ENCODE measurements around the gene ZNF467.

ZNF467 gene

DNA sequence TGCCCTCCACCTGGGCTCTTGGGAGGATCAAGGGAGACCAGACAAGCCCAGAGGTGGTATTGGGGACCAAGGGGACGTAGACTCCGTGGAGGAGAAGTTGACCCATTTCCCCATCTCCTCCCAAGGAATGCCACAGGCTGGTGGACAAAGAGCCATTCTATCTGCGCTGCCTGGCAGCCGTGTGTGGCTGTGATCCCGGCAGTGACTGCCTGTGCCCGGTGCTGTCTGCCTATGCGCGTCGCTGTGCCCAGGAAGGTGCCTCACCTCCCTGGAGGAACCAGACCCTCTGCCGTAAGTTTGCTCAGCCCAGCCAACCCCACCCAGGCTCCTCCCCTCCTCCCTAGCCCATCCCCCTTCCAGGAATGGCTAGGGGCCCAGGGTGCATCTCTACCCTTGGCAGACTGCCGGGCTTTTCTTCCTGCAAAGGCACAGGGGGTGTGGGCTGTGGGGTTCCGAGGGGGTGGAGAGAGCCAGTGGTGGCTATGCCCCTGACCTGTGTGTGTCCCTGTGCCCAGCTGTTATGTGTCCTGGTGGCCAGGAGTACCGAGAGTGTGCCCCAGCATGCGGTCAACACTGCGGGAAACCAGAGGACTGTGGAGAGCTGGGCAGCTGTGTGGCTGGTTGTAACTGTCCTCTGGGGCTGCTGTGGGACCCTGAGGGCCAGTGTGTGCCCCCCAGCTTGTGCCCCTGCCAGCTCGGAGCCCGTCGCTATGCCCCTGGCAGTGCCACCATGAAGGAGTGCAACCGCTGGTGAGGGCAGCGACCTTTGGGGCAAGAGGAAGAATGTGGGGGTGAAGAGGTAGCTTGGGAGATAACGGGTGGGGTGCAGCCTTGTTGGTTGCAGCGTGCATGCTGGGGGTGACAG, 10.2 kb upstream of the ZNF467 start:
- no peak overlapping the region for H3K27ac ChIP-seq (ENCODE audit: low read length)
- no peak overlapping the region for H3K4me2 ChIP-seq (ENCODE audit: insufficient read depth, low read length)
- no peaks in the 10 kb centered on the region for H3K4me1 ChIP-seq (ENCODE audit: insufficient read depth, low read length)
- no peak overlapping the region for H3K9ac ChIP-seq (ENCODE audit: low read depth, low read length)
- H3K36me3 ChIP-seq (ENCODE audit: insufficient read depth, low read length): no peaks in the 10 kb centered on the region
- no peak overlapping the region for H3K4me3 ChIP-seq (ENCODE audit: low read depth in 1 of 2, low read length in 2 of 2)
- ATAC-seq (ENCODE audit: insufficient read depth, low read depth): no peak
- no peak overlapping the region for H2AFZ ChIP-seq (ENCODE audit: low read depth, low read length)
- TF ChIP-seq EZH2 (IDR thresholded peaks at IDR 0.05; ENCODE audit: borderline replicate concordance, low read depth, low read length, severe bottlenecking): no peak
- TF ChIP-seq, protein P1, sequence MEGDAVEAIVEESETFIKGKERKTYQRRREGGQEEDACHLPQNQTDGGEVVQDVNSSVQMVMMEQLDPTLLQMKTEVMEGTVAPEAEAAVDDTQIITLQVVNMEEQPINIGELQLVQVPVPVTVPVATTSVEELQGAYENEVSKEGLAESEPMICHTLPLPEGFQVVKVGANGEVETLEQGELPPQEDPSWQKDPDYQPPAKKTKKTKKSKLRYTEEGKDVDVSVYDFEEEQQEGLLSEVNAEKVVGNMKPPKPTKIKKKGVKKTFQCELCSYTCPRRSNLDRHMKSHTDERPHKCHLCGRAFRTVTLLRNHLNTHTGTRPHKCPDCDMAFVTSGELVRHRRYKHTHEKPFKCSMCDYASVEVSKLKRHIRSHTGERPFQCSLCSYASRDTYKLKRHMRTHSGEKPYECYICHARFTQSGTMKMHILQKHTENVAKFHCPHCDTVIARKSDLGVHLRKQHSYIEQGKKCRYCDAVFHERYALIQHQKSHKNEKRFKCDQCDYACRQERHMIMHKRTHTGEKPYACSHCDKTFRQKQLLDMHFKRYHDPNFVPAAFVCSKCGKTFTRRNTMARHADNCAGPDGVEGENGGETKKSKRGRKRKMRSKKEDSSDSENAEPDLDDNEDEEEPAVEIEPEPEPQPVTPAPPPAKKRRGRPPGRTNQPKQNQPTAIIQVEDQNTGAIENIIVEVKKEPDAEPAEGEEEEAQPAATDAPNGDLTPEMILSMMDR (IDR thresholded peaks at IDR 0.05; ENCODE audit: borderline replicate concordance, extremely low read depth, low read length, poor library complexity, severe bottlenecking): no peak
- H3K79me2 ChIP-seq (ENCODE audit: insufficient read depth, low read length): no peaks in the 10 kb centered on the region
- no peaks in the 10 kb centered on the region for H3K9me3 ChIP-seq (ENCODE audit: insufficient read depth, low read length, severe bottlenecking)
- no peaks in the 10 kb centered on the region for H3K27me3 ChIP-seq (ENCODE audit: insufficient read depth, low read length, poor library complexity)
- no peaks in the 10 kb centered on the region for H4K20me1 ChIP-seq (ENCODE audit: insufficient read depth, low read length)
- DNase-seq: no peak

DNA sequence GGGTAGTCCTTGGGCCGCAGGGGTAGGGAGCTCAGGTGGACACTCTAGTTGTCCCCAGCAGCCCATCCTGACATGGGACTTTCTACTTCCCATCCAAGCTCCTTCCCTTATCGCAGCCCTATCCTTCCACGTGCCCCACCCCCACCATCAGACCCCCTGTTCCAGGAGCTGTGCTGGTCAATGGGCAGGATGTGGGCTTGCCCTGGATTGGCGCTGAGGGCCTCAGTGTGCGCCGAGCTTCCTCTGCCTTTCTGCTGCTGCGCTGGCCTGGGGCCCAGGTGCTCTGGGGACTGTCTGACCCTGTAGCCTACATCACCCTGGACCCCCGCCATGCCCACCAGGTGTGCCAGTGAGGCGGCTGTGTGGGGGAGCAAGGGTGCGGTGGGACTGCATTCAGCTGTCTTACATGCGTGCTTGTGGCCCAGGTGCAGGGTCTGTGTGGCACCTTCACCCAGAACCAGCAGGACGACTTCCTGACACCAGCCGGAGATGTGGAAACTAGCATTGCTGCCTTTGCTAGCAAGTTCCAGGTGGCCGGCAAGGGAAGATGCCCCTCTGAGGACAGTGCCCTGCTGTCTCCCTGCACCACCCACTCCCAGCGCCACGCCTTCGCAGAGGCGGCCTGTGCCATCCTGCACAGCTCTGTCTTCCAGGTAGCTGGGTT, 9.4 kb upstream of the ZNF467 start:
- DNase-seq (no peak), ATAC-seq (ENCODE audit: insufficient read depth, low read depth) (0 out of 3 replicates have a peak, but pooled peaks have one; percentile 6)
- no peaks in the 10 kb centered on the region for H4K20me1 ChIP-seq (ENCODE audit: insufficient read depth, low read length)
- no peaks in the 10 kb centered on the region for H3K36me3 ChIP-seq (ENCODE audit: insufficient read depth, low read length)
- TF ChIP-seq, protein P1 (IDR thresholded peaks at IDR 0.05; ENCODE audit: borderline replicate concordance, extremely low read depth, low read length, poor library complexity, severe bottlenecking): no peak
- TF ChIP-seq EZH2 (IDR thresholded peaks at IDR 0.05; ENCODE audit: borderline replicate concordance, low read depth, low read length, severe bottlenecking): no peak
- H3K9ac ChIP-seq (ENCODE audit: low read depth, low read length): no peak overlapping the region
- no peak overlapping the region for H3K4me2 ChIP-seq (ENCODE audit: insufficient read depth, low read length)
- no peak overlapping the region for H2AFZ ChIP-seq (ENCODE audit: low read depth, low read length)
- H3K27ac ChIP-seq (ENCODE audit: low read length): no peak overlapping the region
- no peaks in the 10 kb centered on the region for H3K27me3 ChIP-seq (ENCODE audit: insufficient read depth, low read length, poor library complexity)
- no peaks in the 10 kb centered on the region for H3K79me2 ChIP-seq (ENCODE audit: insufficient read depth, low read length)
- H3K4me1 ChIP-seq (ENCODE audit: insufficient read depth, low read length): no peaks in the 10 kb centered on the region
- H3K9me3 ChIP-seq (ENCODE audit: insufficient read depth, low read length, severe bottlenecking): no peaks in the 10 kb centered on the region
- no peak overlapping the region for H3K4me3 ChIP-seq (ENCODE audit: low read depth in 1 of 2, low read length in 2 of 2)

DNA sequence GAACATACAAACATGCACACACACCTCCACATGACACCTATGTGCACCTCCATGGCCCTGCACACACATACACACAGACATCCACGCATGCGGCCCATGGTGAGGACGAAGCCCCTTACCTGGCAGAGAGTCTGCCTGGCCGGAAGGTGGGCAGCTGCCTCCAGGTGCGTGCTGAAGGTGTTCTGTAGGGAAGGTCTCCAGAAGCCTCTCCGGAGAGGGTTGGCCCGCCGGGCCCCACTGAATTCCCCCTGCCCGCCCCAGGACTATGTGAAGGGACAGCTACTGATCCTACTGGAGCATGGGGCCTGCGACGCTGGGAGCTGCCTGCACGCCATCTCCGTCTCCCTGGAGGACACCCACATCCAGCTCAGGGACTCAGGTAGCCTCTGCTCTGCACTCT, 8.5 kb upstream of the ZNF467 start:
- Histone ChIP-seq H3K4me1 (ENCODE audit: insufficient read depth, low read length) (no peaks in the 10 kb centered on the region), H4K20me1 (ENCODE audit: insufficient read depth, low read length) (no peaks in the 10 kb centered on the region), H3K9ac (ENCODE audit: low read depth, low read length) (no peak overlapping the region), H2AFZ (ENCODE audit: low read depth, low read length) (no peak overlapping the region), H3K27me3 (ENCODE audit: insufficient read depth, low read length, poor library complexity) (no peaks in the 10 kb centered on the region), H3K9me3 (ENCODE audit: insufficient read depth, low read length, severe bottlenecking) (no peaks in the 10 kb centered on the region), H3K27ac (ENCODE audit: low read length) (no peak overlapping the region), H3K4me3 (ENCODE audit: low read depth in 1 of 2, low read length in 2 of 2) (no peak overlapping the region), H3K79me2 (ENCODE audit: insufficient read depth, low read length) (no peaks in the 10 kb centered on the region), H3K36me3 (ENCODE audit: insufficient read depth, low read length) (no peaks in the 10 kb centered on the region), H3K4me2 (ENCODE audit: insufficient read depth, low read length) (no peak overlapping the region)
- TF ChIP-seq, protein P1 (IDR thresholded peaks at IDR 0.05; ENCODE audit: borderline replicate concordance, extremely low read depth, low read length, poor library complexity, severe bottlenecking): no peak
- TF ChIP-seq EZH2 (IDR thresholded peaks at IDR 0.05; ENCODE audit: borderline replicate concordance, low read depth, low read length, severe bottlenecking): no peak
- DNase-seq: no peak
- no peak for ATAC-seq (ENCODE audit: insufficient read depth, low read depth)
